ENCODE results near the gene MAGI1.

MAGI1 gene

DNA sequence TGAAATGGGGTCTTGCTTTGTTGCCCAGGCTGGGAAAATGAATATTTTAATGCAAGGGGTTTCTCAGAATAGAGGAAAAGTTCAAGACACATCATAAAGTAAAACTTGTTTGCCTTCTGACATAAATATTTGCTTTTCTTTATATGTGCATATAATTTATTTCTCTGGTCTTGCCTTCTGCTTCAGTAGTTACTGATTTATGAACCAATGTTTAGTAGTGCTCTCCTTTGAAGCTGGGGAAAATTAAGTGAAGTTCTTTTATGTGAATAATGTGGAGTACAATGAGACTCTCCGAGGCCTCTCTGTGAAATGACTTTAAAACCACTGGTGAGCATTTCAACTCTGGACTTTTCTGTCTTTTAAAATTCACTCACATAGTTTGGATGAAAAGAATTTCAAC is 55.6 kb downstream of the MAGI1 start:
- no peaks in the 10 kb centered on the region for H3K36me3 ChIP-seq (ENCODE audit: low read length)
- no peak overlapping the region for H3K9ac ChIP-seq (ENCODE audit: low read length)
- H3F3A ChIP-seq (ENCODE audit: insufficient read depth) = no peaks in the 10 kb centered on the region
- H3K9me3 ChIP-seq (ENCODE audit: insufficient read depth, low read length) = no peaks in the 10 kb centered on the region
- no peak overlapping the region for H3K27ac ChIP-seq (ENCODE audit: low read depth, low read length)
- no peaks in the 10 kb centered on the region for H3K27me3 ChIP-seq (ENCODE audit: low read length)
- no peaks in the 10 kb centered on the region for H4K20me1 ChIP-seq (ENCODE audit: low read depth, low read length)
- TF ChIP-seq, protein P1, sequence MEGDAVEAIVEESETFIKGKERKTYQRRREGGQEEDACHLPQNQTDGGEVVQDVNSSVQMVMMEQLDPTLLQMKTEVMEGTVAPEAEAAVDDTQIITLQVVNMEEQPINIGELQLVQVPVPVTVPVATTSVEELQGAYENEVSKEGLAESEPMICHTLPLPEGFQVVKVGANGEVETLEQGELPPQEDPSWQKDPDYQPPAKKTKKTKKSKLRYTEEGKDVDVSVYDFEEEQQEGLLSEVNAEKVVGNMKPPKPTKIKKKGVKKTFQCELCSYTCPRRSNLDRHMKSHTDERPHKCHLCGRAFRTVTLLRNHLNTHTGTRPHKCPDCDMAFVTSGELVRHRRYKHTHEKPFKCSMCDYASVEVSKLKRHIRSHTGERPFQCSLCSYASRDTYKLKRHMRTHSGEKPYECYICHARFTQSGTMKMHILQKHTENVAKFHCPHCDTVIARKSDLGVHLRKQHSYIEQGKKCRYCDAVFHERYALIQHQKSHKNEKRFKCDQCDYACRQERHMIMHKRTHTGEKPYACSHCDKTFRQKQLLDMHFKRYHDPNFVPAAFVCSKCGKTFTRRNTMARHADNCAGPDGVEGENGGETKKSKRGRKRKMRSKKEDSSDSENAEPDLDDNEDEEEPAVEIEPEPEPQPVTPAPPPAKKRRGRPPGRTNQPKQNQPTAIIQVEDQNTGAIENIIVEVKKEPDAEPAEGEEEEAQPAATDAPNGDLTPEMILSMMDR (IDR thresholded peaks at IDR 0.05; ENCODE audit: insufficient read depth, low read length, poor library complexity, severe bottlenecking) = no peak
- no peak for TF ChIP-seq EZH2phosphoT487 (conservative IDR thresholded peaks at IDR 0.05; ENCODE audit: low read length)
- H2AFZ ChIP-seq (ENCODE audit: low read depth, low read length, severe bottlenecking) = no peak overlapping the region
- H3K4me2 ChIP-seq (ENCODE audit: low read depth, low read length, poor library complexity, severe bottlenecking) = no peak overlapping the region
- H3K9me2 ChIP-seq (replicated peaks; ENCODE audit: insufficient read depth, low read length) = no peaks in the 10 kb centered on the region
- H3K4me3 ChIP-seq (ENCODE audit: insufficient read depth, low read length, poor library complexity, severe bottlenecking) = no peak overlapping the region
- no peaks in the 10 kb centered on the region for H3K79me2 ChIP-seq (ENCODE audit: insufficient read depth, low read length)

DNA sequence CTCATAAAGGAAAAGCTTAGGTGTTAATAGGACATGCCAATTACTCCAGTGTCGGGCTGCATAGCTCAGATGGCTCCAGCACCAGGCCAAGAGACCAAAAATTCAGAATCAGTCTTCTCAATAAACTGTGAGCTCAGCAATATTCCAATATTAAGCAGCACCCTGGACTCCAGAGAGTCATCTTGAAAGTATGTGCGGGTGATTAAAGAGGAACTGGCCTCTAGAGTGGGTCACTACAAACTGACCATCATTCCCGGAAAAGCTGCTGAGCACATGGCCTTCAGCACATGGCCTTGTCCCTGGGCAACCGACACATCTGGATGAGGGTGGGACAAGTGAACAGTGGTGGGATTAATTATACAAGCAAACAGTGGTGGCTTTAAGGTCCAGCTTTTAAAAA is 59.0 kb downstream of the MAGI1 start:
- Histone ChIP-seq H3K9me2 (replicated peaks; ENCODE audit: insufficient read depth, low read length) (no peaks in the 10 kb centered on the region), H3K36me3 (ENCODE audit: low read length) (no peaks in the 10 kb centered on the region), H3K9me3 (ENCODE audit: insufficient read depth, low read length) (no peaks in the 10 kb centered on the region), H3F3A (ENCODE audit: insufficient read depth) (no peaks in the 10 kb centered on the region), H4K20me1 (ENCODE audit: low read depth, low read length) (no peaks in the 10 kb centered on the region), H3K9ac (ENCODE audit: low read length) (no peak overlapping the region), H3K4me3 (ENCODE audit: insufficient read depth, low read length, poor library complexity, severe bottlenecking) (no peak overlapping the region), H3K4me2 (ENCODE audit: low read depth, low read length, poor library complexity, severe bottlenecking) (no peak overlapping the region), H3K27me3 (ENCODE audit: low read length) (no peaks in the 10 kb centered on the region), H2AFZ (ENCODE audit: low read depth, low read length, severe bottlenecking) (no peak overlapping the region), H3K27ac (ENCODE audit: low read depth, low read length) (no peak overlapping the region), H3K79me2 (ENCODE audit: insufficient read depth, low read length) (no peaks in the 10 kb centered on the region)
- TF ChIP-seq, protein P1 (IDR thresholded peaks at IDR 0.05; ENCODE audit: insufficient read depth, low read length, poor library complexity, severe bottlenecking) = no peak
- no peak for TF ChIP-seq EZH2phosphoT487 (conservative IDR thresholded peaks at IDR 0.05; ENCODE audit: low read length)

DNA sequence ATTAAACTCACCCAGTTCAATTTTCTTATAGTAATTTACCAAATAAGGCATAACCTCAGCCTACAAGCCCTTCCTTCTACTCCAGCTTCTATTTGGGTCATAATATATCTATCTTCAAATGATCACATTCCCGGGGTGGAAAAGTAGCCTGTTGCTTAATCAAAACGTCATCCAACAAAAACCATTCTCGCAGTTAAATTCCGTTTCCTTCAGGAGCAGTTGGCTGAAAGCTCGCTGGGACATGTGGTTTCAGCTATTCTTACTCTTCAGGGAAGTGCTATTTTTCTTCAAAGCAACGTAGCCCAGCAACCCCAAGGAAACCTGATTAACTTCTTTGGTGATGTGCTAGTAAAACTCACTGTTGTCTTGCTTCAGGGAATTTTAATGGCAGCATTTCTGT is 59.6 kb downstream of the MAGI1 start:
- Histone ChIP-seq H3K27ac (ENCODE audit: low read depth, low read length) (no peak overlapping the region), H3K9me3 (ENCODE audit: insufficient read depth, low read length) (no peaks in the 10 kb centered on the region), H4K20me1 (ENCODE audit: low read depth, low read length) (no peaks in the 10 kb centered on the region), H3K4me3 (ENCODE audit: insufficient read depth, low read length, poor library complexity, severe bottlenecking) (no peak overlapping the region), H2AFZ (ENCODE audit: low read depth, low read length, severe bottlenecking) (no peak overlapping the region), H3K79me2 (ENCODE audit: insufficient read depth, low read length) (no peaks in the 10 kb centered on the region), H3K9me2 (replicated peaks; ENCODE audit: insufficient read depth, low read length) (no peaks in the 10 kb centered on the region), H3F3A (ENCODE audit: insufficient read depth) (no peaks in the 10 kb centered on the region), H3K4me2 (ENCODE audit: low read depth, low read length, poor library complexity, severe bottlenecking) (no peak overlapping the region), H3K27me3 (ENCODE audit: low read length) (no peaks in the 10 kb centered on the region), H3K9ac (ENCODE audit: low read length) (no peak overlapping the region), H3K36me3 (ENCODE audit: low read length) (no peaks in the 10 kb centered on the region)
- no peak for TF ChIP-seq EZH2phosphoT487 (conservative IDR thresholded peaks at IDR 0.05; ENCODE audit: low read length)
- TF ChIP-seq, protein P1 (IDR thresholded peaks at IDR 0.05; ENCODE audit: insufficient read depth, low read length, poor library complexity, severe bottlenecking) = no peak
